GM18951 (cell line): ENCODE results near the gene OR6M1.

ENCODE experiments used
- POLR2A ChIP-seq: IDR thresholded peaks from 4 replicates; pipeline ENCODE4 v1.6.1; 2011; ENCODE audit warnings: mild to moderate bottlenecking; ENCODE audit not compliant: insufficient read length, insufficient read depth; ENCODE audit errors: extremely low read depth
- in situ Hi-C: fragments of 300-500 bp; cut with MboI; formaldehyde crosslinking; loops from one replicate; pipeline ENCODE4 v1.12.0; 2022; ENCODE audit warnings: low sequenced_read_pairs, mixed read lengths, inconsistent platforms; ENCODE audit not compliant: unreplicated experiment

OR6M1 gene

GRCh38 chr11:123800036-123800435, 6.1 kb downstream of the OR6M1 start:
- TF ChIP-seq POLR2A, result no peak
- in situ Hi-C loops, result no loop called here

GRCh38 chr11:123799438-123799837, 6.7 kb downstream of the OR6M1 start:
- in situ Hi-C loops, result no loop called here
- TF ChIP-seq POLR2A, result no peak

- in situ Hi-C loops, result no loop called here
- TF ChIP-seq POLR2A, result no peak
Measured at GRCh38 chr11:123798513-123799252, 7.5 kb downstream of the OR6M1 start.

- no peak for TF ChIP-seq POLR2A
- in situ Hi-C loops, result no loop called here
Measured at GRCh38 chr11:123798079-123798478, 8.1 kb downstream of the OR6M1 start.

- in situ Hi-C loops, result no loop called here
- TF ChIP-seq POLR2A, result no peak
Measured at GRCh38 chr11:123797541-123797940, 8.6 kb downstream of the OR6M1 start.

- TF ChIP-seq POLR2A, result no peak
- in situ Hi-C loops, result no loop called here
Measured at GRCh38 chr11:123797114-123797513, 9.0 kb downstream of the OR6M1 start.

- in situ Hi-C loops, result no loop called here
- TF ChIP-seq POLR2A, result no peak
Measured at GRCh38 chr11:123796226-123796625, 9.9 kb downstream of the OR6M1 start.

GRCh38 chr11:123783536-123783935, 22.6 kb downstream of the OR6M1 start:
- TF ChIP-seq POLR2A, result no peak

GRCh38 chr11:123778511-123778910, 27.6 kb downstream of the OR6M1 start:
- TF ChIP-seq POLR2A, result no peak
- in situ Hi-C loops, result no loop called here

More at GRCh38 chr11:123783536-123783935, 22.6 kb downstream of the OR6M1 start:
- in situ Hi-C loops, result no loop called here

- TF ChIP-seq POLR2A, result no peak
- in situ Hi-C loops, result no loop called here
Measured at GRCh38 chr11:123775715-123776549, 30.2 kb downstream of the OR6M1 start.

- TF ChIP-seq POLR2A, result no peak
- in situ Hi-C loops, result no loop called here
Measured at GRCh38 chr11:123775289-123775688, 30.9 kb downstream of the OR6M1 start.

GRCh38 chr11:123773959-123774358, 32.2 kb downstream of the OR6M1 start:
- in situ Hi-C loops, result no loop called here
- TF ChIP-seq POLR2A, result no peak

GRCh38 chr11:123773026-123773425, 33.1 kb downstream of the OR6M1 start:
- TF ChIP-seq POLR2A, result no peak
- in situ Hi-C loops, result no loop called here

GRCh38 chr11:123771664-123772063, 34.5 kb downstream of the OR6M1 start:
- TF ChIP-seq POLR2A, result no peak
- in situ Hi-C loops, result no loop called here

GRCh38 chr11:123770712-123771111, 35.4 kb downstream of the OR6M1 start:
- in situ Hi-C loops, result no loop called here
- TF ChIP-seq POLR2A, result no peak
